Sigmoid colon (tissue), 4 donors: ENCODE measurements around the gene DUOXA2.
"Not testable (repeated sequence)": the region's sequence is repeated elsewhere in the genome, so short reads cannot be mapped to it uniquely, and the experiment has no call there.

Experiments
- EP300 ChIP-seq, 4 donors: sonication (generic); formaldehyde crosslinking; IDR thresholded peaks; one replicate each; pipeline ENCODE4 v1.6.1; 2017; ENCODE audit warnings: antibody characterized with exemption in 4 of 4
- POLR2A ChIP-seq, 2 donors: fragments of 450-650 bp; IDR thresholded peaks; one replicate each; pipeline ENCODE4 v1.6.1; 2016; ENCODE audit warnings: antibody characterized with exemption in 2 of 2, mild to moderate bottlenecking in 2 of 2, moderate library complexity in 2 of 2
- POLR2AphosphoS5 ChIP-seq, 4 donors: sonication (generic); formaldehyde crosslinking; IDR thresholded peaks; one replicate each; pipeline ENCODE4 v1.6.1; 2017; ENCODE audit warnings: antibody characterized with exemption in 4 of 4
- TF ChIP-seq, protein P1 (sequence below), 4 experiments: fragments of 450-650 bp in 3 of 4; fragments of 200-600 bp in 1 of 4; IDR thresholded peaks; one replicate each; pipeline ENCODE4 v1.5.1; 2016 to 2019; ENCODE audit warnings: antibody characterized with exemption in 4 of 4, mild to moderate bottlenecking in 3 of 4, moderate library complexity in 2 of 4

DNA sequence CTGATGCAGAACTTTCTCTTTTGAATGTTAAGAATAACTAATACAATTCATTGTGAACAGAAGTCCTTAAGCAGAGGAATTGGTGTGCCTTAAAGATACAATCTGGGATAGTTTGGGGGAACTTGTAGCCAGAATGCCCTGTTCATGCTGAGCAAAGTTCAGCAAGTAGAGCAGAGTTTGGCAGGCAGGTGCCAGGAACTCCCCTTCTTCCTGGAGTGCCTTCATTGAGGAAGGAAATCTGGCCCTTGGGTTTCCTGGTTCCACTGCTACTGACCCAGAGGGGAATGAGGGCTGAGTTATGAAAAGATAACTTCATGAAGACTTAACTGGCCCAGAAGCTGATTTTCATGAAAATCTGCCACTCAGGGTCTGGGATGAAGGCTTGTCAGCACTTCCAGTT lies 40.5 kb upstream of the DUOXA2 start:
- TF ChIP-seq, protein P1, sequence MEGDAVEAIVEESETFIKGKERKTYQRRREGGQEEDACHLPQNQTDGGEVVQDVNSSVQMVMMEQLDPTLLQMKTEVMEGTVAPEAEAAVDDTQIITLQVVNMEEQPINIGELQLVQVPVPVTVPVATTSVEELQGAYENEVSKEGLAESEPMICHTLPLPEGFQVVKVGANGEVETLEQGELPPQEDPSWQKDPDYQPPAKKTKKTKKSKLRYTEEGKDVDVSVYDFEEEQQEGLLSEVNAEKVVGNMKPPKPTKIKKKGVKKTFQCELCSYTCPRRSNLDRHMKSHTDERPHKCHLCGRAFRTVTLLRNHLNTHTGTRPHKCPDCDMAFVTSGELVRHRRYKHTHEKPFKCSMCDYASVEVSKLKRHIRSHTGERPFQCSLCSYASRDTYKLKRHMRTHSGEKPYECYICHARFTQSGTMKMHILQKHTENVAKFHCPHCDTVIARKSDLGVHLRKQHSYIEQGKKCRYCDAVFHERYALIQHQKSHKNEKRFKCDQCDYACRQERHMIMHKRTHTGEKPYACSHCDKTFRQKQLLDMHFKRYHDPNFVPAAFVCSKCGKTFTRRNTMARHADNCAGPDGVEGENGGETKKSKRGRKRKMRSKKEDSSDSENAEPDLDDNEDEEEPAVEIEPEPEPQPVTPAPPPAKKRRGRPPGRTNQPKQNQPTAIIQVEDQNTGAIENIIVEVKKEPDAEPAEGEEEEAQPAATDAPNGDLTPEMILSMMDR (IDR thresholded peaks at IDR 0.05) = not testable (repeated sequence)
- not testable (repeated sequence) for TF ChIP-seq POLR2A, EP300, POLR2AphosphoS5 (IDR thresholded peaks at IDR 0.05)
